Activated T-cell treated with anti-CD3 and anti-CD28 coated beads for 4 hours (primary cell): ENCODE measurements around the gene ASPDH.
A peak's percentile ranks its signal among the peaks of the same experiment; 100 is the strongest.

ENCODE experiments used
- DNase-seq: peaks from one replicate; pipeline ENCODE4 v3.0.0-alpha.2; 2020

Gene ASPDH

GRCh38 chr19:50512999-50513745 is 541 bp downstream of the ASPDH start:
- DNase-seq: no peak

GRCh38 chr19:50512112-50512998 is 1.4 kb downstream of the ASPDH start:
- DNase-seq: no peak

GRCh38 chr19:50511069-50511822 is 2.5 kb downstream of the ASPDH start, which contains the start of gene JOSD2:
Gene JOSD2, minus strand, starts transcription at chr19:50511191. Its CDS starts 760 bp downstream, at chr19:50510431.
- peak; percentile 94 for DNase-seq

- DNase-seq: no peak
Observed at GRCh38 chr19:50510700-50511068, 3.0 kb downstream of the ASPDH start.

- no peak for DNase-seq
Observed at GRCh38 chr19:50510121-50510670, 3.5 kb downstream of the ASPDH start.

GRCh38 chr19:50509366-50509765 is 4.3 kb downstream of the ASPDH start:
- DNase-seq: no peak

- no peak for DNase-seq
Observed at GRCh38 chr19:50508843-50509190, 4.9 kb downstream of the ASPDH start.

- DNase-seq: no peak
Observed at GRCh38 chr19:50507376-50507775, 6.3 kb downstream of the ASPDH start.

GRCh38 chr19:50506700-50507099 is 7.0 kb downstream of the ASPDH start:
- DNase-seq: no peak

GRCh38 chr19:50505856-50506611 is 7.7 kb downstream of the ASPDH start:
- DNase-seq: no peak

- no peak for DNase-seq
Observed at GRCh38 chr19:50501568-50502475, 11.9 kb downstream of the ASPDH start.

- DNase-seq: no peak
Observed at GRCh38 chr19:50501186-50501567, 12.5 kb downstream of the ASPDH start.

GRCh38 chr19:50500753-50501151 is 13.0 kb downstream of the ASPDH start:
- no peak for DNase-seq

- DNase-seq: no peak
Observed at GRCh38 chr19:50500060-50500752, 13.5 kb downstream of the ASPDH start.

- DNase-seq: no peak
Observed at GRCh38 chr19:50498219-50499056, 15.3 kb downstream of the ASPDH start.

GRCh38 chr19:50497022-50497405 is 16.7 kb downstream of the ASPDH start:
- DNase-seq: no peak

- no peak for DNase-seq
Observed at GRCh38 chr19:50496189-50497021, 17.3 kb downstream of the ASPDH start.

- no peak for DNase-seq
Observed at GRCh38 chr19:50495020-50495531, 18.6 kb downstream of the ASPDH start.
